GM18526 (cell line): ENCODE measurements around the gene SPHKAP.

Experiments
- POLR2A ChIP-seq: IDR thresholded peaks from 3 replicates; pipeline ENCODE4 v1.6.1; 2011; ENCODE audit not compliant: insufficient read length; ENCODE audit errors: extremely low read depth

Gene SPHKAP

GRCh38 chr2:228181098-228182019, at the start of gene SPHKAP:
TSS of gene SPHKAP (minus strand) at chr2:228181687. CDS start at chr2:228181598, 89 bp downstream.
- TF ChIP-seq POLR2A: no peak

GRCh38 chr2:228227466-228227865, 46.0 kb upstream of the SPHKAP start:
- TF ChIP-seq POLR2A: no peak

DNA sequence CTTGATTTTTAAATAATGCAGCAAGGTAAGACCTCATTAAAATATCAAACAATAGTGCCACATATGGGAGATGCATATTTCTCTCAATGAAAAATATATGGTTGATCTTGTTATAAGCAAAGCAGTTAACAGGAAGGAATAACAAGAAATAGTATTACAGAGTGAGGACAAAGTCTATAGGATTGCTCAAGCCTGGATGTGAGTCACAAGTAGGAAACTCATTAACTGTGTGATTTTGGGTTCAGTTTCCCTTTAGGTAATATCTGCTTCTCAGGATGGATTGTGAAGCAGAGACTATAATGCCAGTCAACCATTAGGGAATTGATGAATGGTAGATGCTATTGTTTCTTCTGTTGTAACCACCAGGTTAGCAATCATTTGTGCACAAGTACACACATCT, 42.9 kb upstream of the SPHKAP start:
- TF ChIP-seq POLR2A: no peak

DNA sequence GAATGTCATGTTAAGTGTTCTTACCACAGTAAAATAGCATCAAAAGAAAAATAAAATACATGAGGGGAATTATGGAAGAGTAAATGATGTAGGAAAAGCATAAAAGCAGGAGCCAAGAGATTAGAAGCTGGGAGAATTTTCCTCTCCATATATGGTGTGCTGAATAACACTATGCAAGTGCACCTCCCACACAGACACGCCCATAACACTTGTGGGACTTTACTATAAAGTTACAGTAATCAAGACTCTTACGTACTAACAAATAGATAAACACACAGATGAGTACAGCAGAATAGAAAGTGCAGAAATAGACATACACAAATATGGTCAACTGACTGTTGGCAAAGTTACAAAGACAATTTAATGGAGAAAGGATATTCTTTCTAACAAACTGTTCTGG, 16.0 kb upstream of the SPHKAP start:
- no peak for TF ChIP-seq POLR2A

GRCh38 chr2:228180181-228181097, 1.0 kb downstream of the SPHKAP start:
- no peak for TF ChIP-seq POLR2A

- TF ChIP-seq POLR2A: no peak
These were observed 14.2 kb downstream of the SPHKAP start for GRCh38 chr2:228167290-228167689.

DNA sequence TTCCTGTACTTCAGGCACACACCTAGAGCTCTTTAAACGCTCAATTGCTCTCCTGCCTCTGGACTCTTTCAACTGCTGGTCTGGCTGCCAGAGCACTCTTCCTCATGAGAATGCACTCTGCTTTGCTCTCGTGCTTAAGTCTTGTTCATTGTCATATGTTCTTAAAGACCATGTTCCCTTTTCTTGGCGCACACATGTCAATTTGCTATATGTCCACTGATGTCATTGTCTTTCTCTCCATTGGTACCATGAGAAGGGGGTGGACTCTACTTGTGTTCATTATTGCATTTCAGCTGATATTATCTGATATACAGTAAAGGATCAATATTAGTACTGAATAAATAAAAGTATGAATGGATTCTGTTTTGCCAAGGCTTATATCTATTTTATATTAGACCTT, 16.8 kb downstream of the SPHKAP start:
- no peak for TF ChIP-seq POLR2A

DNA sequence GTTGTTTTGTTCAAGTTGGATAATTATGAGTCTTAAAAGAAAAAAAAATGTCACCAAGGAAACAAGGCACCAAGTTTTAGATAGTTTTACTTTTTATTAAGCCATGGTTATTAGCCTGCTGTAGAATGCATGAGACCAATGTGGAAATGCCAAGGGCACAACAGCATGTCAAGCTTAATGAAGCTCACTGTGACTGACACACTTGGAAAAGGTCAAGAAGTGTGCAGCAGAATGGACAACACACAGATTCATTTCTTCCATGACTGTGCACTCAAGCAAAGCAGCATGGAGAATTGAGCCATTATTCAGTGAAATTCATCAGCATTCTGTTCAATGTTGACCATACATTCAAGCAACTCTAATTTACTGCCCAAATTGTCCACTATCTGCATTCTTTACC, 23.6 kb downstream of the SPHKAP start:
- no peak for TF ChIP-seq POLR2A

- TF ChIP-seq POLR2A: no peak
These were observed 36.5 kb downstream of the SPHKAP start for GRCh38 chr2:228144961-228145360.

- TF ChIP-seq POLR2A: no peak
These were observed 40.5 kb downstream of the SPHKAP start for GRCh38 chr2:228140934-228141528.

- no peak for TF ChIP-seq POLR2A
These were observed 45.5 kb downstream of the SPHKAP start for GRCh38 chr2:228136027-228136426.

- TF ChIP-seq POLR2A: no peak
These were observed 46.2 kb downstream of the SPHKAP start for GRCh38 chr2:228135300-228135699.

- no peak for TF ChIP-seq POLR2A
These were observed 49.7 kb downstream of the SPHKAP start for GRCh38 chr2:228131833-228132232.

DNA sequence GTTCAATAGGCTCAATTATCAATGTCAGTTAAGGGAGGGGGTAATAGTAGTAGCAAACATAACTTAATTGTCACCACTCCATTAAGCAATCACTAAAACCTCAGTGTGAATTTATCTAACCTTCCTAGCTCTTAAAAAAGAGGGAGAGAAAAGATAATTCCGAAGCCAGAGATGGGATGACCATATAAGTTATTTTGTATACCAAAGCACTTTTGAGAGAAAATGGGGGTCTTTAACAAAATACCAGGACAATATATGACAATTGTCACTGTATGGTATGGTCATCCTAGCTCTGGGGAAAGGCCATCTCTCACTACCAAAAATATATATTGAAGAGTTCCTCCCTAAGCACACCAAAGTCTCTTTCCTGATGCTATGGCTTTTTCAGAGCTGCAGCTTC, 55.1 kb downstream of the SPHKAP start:
- TF ChIP-seq POLR2A: no peak

DNA sequence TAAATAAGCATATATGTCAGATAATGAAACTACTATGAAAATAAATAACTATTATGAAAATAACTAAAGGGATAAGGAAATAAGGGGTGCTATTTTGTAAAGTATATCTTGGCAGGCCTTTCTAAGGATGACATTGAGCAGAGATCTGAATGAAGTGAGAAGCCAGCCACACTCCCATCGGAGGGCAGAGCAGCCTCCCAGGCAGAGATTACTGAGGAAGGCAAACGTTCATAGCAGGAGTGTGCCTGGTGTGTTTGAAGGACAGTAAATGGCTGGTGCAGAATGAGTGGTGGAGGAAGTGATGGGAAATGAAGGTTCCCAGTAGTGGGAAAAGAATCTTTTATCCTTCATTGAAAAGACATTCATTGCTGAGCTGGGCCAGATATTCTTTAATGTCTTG, 62.5 kb downstream of the SPHKAP start:
- TF ChIP-seq POLR2A: no peak
